HG03521 (cell line): Measurements from ENCODE around the gene AGER.
"Not testable (repeated sequence)": the region's sequence is repeated elsewhere in the genome, so short reads cannot be mapped to it uniquely, and the experiment has no call there.

Source experiments
- ATAC-seq: cut with Tn5 transposase; IDR thresholded peaks from one replicate; pipeline ENCODE4 v1.9.1; 2021; ENCODE audit warnings: mild to moderate bottlenecking, moderate library complexity; ENCODE audit not compliant: unreplicated experiment

The AGER gene

GRCh38 chr6:32184084-32184640 is at the start of gene AGER:
Gene AGER (minus strand): TSS chr6:32184253. CDS start chr6:32184222, 31 bp downstream.
- no peak for ATAC-seq

- ATAC-seq = no peak
Measured at GRCh38 chr6:32226434-32226833, 42.4 kb upstream of the AGER start.

GRCh38 chr6:32224696-32225095 is 40.6 kb upstream of the AGER start:
- no peak for ATAC-seq

GRCh38 chr6:32223258-32224235 is 39.5 kb upstream of the AGER start, which contains the start of gene NOTCH4:
Gene NOTCH4 (minus strand): TSS chr6:32224067. CDS start chr6:32223928, 139 bp downstream.
- ATAC-seq = no peak

GRCh38 chr6:32222333-32223230 is 38.5 kb upstream of the AGER start:
- ATAC-seq = no peak

GRCh38 chr6:32220021-32220420 is 36.0 kb upstream of the AGER start:
- no peak for ATAC-seq

GRCh38 chr6:32218167-32218566 is 34.1 kb upstream of the AGER start:
- ATAC-seq = no peak

- ATAC-seq = no peak
Measured at GRCh38 chr6:32216998-32217397, 32.9 kb upstream of the AGER start.

- ATAC-seq = no peak
Measured at GRCh38 chr6:32216285-32216684, 32.2 kb upstream of the AGER start.

GRCh38 chr6:32215617-32216016 is 31.6 kb upstream of the AGER start:
- ATAC-seq = no peak

GRCh38 chr6:32214126-32214525 is 30.1 kb upstream of the AGER start:
- no peak for ATAC-seq

GRCh38 chr6:32213649-32214048 is 29.6 kb upstream of the AGER start:
- ATAC-seq = no peak

GRCh38 chr6:32212076-32212760 is 28.2 kb upstream of the AGER start:
- ATAC-seq = no peak

- ATAC-seq = not testable (repeated sequence)
Measured at GRCh38 chr6:32211432-32211831, 27.4 kb upstream of the AGER start.

- ATAC-seq = no peak
Measured at GRCh38 chr6:32210191-32210601, 26.1 kb upstream of the AGER start.

GRCh38 chr6:32208996-32209395 is 24.9 kb upstream of the AGER start:
- ATAC-seq = no peak

GRCh38 chr6:32204268-32204715 is 20.2 kb upstream of the AGER start:
- ATAC-seq = no peak

GRCh38 chr6:32203426-32204267 is 19.6 kb upstream of the AGER start:
- no peak for ATAC-seq

- no peak for ATAC-seq
Measured at GRCh38 chr6:32202186-32202585, 18.1 kb upstream of the AGER start.
